ENCODE data around the gene MRM3. TPM values are rescaled to one million over a fixed set of nuclear protein-coding genes. Genes with fewer than 3 reads are reported as not detected.

Gene MRM3
- total RNA-seq, 4 donors from 2014 or later, result 3.2 to 20.8 (median 11.6) TPM

DNA sequence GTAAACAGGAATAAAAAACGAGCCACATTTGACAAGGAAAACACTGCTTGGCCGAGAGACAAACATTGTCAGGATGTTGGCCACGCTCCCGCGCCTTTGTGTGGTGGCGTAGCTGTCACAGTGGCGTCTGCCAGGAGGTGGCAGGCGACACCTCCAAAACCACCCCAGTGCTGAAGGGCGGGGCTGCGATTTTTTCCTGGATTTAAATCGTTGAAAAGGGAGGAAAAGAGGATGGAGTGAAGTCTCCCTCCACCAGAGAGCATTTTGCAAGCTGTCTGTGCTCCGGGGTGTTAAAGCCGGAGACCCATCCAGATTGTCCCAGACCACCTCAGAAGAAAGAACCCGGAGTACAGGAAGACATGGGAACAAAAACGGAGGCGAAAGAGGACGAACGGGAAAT, 12.7 kb downstream of the MRM3 start:
- H3K4me3 ChIP-seq, result no peak overlapping the region

DNA sequence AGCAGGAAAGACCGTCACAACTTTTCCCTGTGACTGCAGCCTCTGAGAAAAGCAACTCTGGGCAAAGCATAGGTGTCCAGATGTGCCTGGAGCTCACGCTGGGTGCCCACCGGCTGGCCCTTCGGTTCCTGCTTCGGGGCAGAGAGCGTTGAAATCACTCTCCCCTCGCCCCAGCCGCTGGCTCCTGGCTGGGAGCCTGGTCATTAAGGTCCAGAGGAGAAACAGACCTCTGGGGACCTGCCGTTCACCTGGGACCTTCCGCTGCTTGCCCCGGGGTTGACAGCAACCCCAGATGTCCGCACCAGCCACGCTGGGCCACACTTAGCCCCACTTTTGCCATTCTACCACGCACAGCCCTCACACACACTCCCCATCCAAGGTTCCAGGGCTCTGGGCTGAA, 13.1 kb downstream of the MRM3 start:
- no peak overlapping the region for H3K4me3 ChIP-seq
- H3K27me3 ChIP-seq, result no peaks in the 10 kb centered on the region
- no peak for TF ChIP-seq POLR2A (IDR thresholded peaks at IDR 0.05)
- TF ChIP-seq, protein P1, sequence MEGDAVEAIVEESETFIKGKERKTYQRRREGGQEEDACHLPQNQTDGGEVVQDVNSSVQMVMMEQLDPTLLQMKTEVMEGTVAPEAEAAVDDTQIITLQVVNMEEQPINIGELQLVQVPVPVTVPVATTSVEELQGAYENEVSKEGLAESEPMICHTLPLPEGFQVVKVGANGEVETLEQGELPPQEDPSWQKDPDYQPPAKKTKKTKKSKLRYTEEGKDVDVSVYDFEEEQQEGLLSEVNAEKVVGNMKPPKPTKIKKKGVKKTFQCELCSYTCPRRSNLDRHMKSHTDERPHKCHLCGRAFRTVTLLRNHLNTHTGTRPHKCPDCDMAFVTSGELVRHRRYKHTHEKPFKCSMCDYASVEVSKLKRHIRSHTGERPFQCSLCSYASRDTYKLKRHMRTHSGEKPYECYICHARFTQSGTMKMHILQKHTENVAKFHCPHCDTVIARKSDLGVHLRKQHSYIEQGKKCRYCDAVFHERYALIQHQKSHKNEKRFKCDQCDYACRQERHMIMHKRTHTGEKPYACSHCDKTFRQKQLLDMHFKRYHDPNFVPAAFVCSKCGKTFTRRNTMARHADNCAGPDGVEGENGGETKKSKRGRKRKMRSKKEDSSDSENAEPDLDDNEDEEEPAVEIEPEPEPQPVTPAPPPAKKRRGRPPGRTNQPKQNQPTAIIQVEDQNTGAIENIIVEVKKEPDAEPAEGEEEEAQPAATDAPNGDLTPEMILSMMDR (IDR thresholded peaks at IDR 0.05), result no peak

More for the DNA sequence above, 12.7 kb downstream of the MRM3 start:
- peak; percentile 84 to 86 for DNase-seq
- peak overlapping the region; percentile 62 to 69 for H3K27ac ChIP-seq
- no peaks in the 10 kb centered on the region for H3K9me3 ChIP-seq
- no peaks in the 10 kb centered on the region for H3K4me1 ChIP-seq
- H3K27me3 ChIP-seq, result no peaks in the 10 kb centered on the region
- intact Hi-C loops (cut with DNase I; ENCODE audit: low total_unique reads), result loop anchor here (5.0 kb wide), 1 partner anchor 187 kb away; no protein-coding TSS in a partner anchor
- no peaks in the 10 kb centered on the region for H3K36me3 ChIP-seq
- TF ChIP-seq, protein P1 (IDR thresholded peaks at IDR 0.05), result peak; percentile 76 to 96 (median 88)
- TF ChIP-seq POLR2A (IDR thresholded peaks at IDR 0.05), result peak; percentile 13 to 29

DNA sequence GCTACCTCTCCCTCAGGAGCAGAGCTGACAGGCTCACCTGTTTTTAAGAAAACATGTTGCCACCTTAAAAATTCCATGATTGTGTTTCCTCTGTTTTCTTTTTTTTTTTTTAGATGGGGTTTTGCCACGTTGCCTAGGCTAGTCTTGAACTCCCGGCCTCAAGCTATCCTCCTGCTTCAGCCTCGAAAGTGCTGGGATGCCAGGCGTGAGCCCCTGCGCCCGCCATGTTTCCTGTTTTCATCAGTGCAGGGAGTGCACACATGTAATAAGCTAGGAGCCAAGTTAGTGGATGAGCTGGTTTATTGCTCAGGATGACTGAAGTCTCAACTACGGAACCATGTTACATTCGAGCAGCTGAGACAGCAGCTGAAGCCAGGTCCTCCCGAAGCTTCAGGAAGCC, 13.6 kb downstream of the MRM3 start:
- peak overlapping the region; percentile 62 to 69 for H3K27ac ChIP-seq
- TF ChIP-seq POLR2A (IDR thresholded peaks at IDR 0.05), result no peak
- TF ChIP-seq, protein P1 (IDR thresholded peaks at IDR 0.05), result no peak
- no peaks in the 10 kb centered on the region for H3K4me1 ChIP-seq
- no peaks in the 10 kb centered on the region for H3K9me3 ChIP-seq
- no peaks in the 10 kb centered on the region for H3K36me3 ChIP-seq
- no peak for DNase-seq
- intact Hi-C loops (cut with DNase I; ENCODE audit: low total_unique reads), result no loop called here
- H3K27me3 ChIP-seq, result no peaks in the 10 kb centered on the region
- H3K4me3 ChIP-seq, result no peak overlapping the region

More for the DNA sequence above, 13.1 kb downstream of the MRM3 start:
- intact Hi-C loops (cut with DNase I; ENCODE audit: low total_unique reads), result no loop called here
- Histone ChIP-seq H3K4me1 (no peaks in the 10 kb centered on the region), H3K27ac (peak overlapping the region; percentile 62 to 69), H3K9me3 (no peaks in the 10 kb centered on the region), H3K36me3 (no peaks in the 10 kb centered on the region)
- no peak for DNase-seq

DNA sequence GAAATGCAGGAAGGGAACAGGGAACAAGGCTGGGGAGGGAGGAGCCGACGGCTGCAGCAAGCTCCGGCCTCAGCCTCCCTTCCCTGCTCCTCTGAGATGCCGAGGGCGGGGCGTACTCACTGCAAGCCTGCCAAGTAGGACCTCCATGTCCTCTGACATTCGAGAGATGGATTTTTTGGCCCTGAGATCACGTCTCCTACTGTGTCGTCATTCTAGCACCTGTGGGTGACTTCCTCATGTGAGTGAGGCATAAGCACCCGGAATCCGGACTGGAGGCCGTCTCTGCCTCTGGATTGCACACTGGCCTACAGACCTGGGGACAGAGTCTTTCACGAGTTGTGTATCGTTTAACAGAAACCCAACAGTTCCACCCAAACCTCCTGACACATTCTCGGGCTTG, 14.5 kb downstream of the MRM3 start:
- Histone ChIP-seq H3K4me3 (no peak overlapping the region), H3K27me3 (no peaks in the 10 kb centered on the region), H3K27ac (no peak overlapping the region), H3K9me3 (no peaks in the 10 kb centered on the region), H3K36me3 (no peaks in the 10 kb centered on the region), H3K4me1 (no peaks in the 10 kb centered on the region)
- DNase-seq, result no peak
- no peak for TF ChIP-seq POLR2A (IDR thresholded peaks at IDR 0.05)
- TF ChIP-seq, protein P1 (IDR thresholded peaks at IDR 0.05), result no peak
- intact Hi-C loops (cut with DNase I; ENCODE audit: low total_unique reads), result no loop called here

DNA sequence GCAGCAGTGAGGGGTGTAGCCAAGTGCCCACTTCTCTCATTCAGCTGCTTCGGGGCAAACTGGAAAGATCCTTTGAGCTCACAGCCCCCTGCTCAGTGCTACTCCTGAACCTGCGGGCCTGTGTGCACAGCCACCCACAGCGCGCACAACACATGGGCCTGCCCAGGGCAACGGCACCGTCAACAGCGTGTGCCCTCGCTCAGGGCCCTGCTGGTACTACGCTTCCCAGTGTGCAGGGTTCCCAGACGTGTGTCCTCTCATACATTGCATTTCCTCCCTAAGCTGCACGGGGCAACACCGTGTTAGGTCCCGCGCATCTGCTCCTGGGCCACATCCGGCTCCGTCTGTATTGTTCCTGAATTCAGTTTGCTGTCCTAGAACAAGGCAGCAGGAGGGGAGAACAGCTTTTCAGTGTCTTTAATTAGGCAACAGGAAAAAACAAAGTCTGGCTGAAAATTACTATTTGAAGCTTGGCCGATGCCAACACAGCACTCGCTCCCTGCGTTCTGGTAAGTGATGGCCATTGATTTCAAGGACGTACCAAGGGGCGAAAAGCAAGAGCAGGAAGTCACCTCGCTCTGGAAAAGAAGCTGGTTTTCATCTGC, 15.2 kb downstream of the MRM3 start:
- DNase-seq, result no peak
- Histone ChIP-seq H3K4me1 (no peaks in the 10 kb centered on the region), H3K4me3 (no peak overlapping the region)

More for the DNA sequence above, 15.2 kb downstream of the MRM3 start:
- H3K27me3 ChIP-seq, result no peaks in the 10 kb centered on the region
- no peak for TF ChIP-seq POLR2A (IDR thresholded peaks at IDR 0.05)
- TF ChIP-seq, protein P1 (IDR thresholded peaks at IDR 0.05), result no peak
- H3K9me3 ChIP-seq, result no peaks in the 10 kb centered on the region
- intact Hi-C loops (cut with DNase I; ENCODE audit: low total_unique reads), result no loop called here
- H3K36me3 ChIP-seq, result no peaks in the 10 kb centered on the region
- H3K27ac ChIP-seq, result no peak overlapping the region
